Gastroesophageal sphincter (tissue), 3 donors: ENCODE data around the gene SBK1.

Experiments
- POLR2A ChIP-seq, 2 donors: fragments of 450-650 bp; IDR thresholded peaks; one replicate each; pipeline ENCODE4 v1.6.1; 2017; ENCODE audit warnings: antibody characterized with exemption in 2 of 2, mild to moderate bottlenecking in 2 of 2, moderate library complexity in 1 of 2
- TF ChIP-seq, protein P1 (sequence below), 4 experiments: fragments of 200-600 bp in 2 of 4; fragments of 450-650 bp in 2 of 4; sonication (generic) in 1 of 4; IDR thresholded peaks; one replicate each; pipeline ENCODE4 v1.5.1; 2017 to 2019; ENCODE audit warnings: antibody characterized with exemption in 4 of 4, mild to moderate bottlenecking in 2 of 4, moderate library complexity in 2 of 4

GRCh38 chr16:28250999-28251398 is 41.3 kb upstream of the SBK1 start:
- TF ChIP-seq, protein P1, sequence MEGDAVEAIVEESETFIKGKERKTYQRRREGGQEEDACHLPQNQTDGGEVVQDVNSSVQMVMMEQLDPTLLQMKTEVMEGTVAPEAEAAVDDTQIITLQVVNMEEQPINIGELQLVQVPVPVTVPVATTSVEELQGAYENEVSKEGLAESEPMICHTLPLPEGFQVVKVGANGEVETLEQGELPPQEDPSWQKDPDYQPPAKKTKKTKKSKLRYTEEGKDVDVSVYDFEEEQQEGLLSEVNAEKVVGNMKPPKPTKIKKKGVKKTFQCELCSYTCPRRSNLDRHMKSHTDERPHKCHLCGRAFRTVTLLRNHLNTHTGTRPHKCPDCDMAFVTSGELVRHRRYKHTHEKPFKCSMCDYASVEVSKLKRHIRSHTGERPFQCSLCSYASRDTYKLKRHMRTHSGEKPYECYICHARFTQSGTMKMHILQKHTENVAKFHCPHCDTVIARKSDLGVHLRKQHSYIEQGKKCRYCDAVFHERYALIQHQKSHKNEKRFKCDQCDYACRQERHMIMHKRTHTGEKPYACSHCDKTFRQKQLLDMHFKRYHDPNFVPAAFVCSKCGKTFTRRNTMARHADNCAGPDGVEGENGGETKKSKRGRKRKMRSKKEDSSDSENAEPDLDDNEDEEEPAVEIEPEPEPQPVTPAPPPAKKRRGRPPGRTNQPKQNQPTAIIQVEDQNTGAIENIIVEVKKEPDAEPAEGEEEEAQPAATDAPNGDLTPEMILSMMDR (IDR thresholded peaks at IDR 0.05) = no peak
- TF ChIP-seq POLR2A (IDR thresholded peaks at IDR 0.05) = no peak
